K562 (cell line): Measurements from ENCODE around the gene PATE4. TPM values are rescaled to one million over a fixed set of nuclear protein-coding genes. Genes with fewer than 3 reads are reported as not detected.

Experiments
- ATF3 ChIP-seq, 2 experiments: fragments of 450-650 bp in 1 of 2; sonication (generic) in 1 of 2; formaldehyde crosslinking in 1 of 2; IDR thresholded peaks in 1 of 2; conservative IDR thresholded peaks in 1 of 2; 2 replicates each; pipeline versions ENCODE4 v1.6.1 to v1.8.1; 2016 to 2023; ENCODE audit warnings: mild to moderate bottlenecking in 2 of 2, moderate library complexity in 2 of 2, inconsistent platforms in 1 of 2, missing genetic modification reagents in 1 of 2
- EWSR1 ChIP-seq: fragments of 450-650 bp; IDR thresholded peaks from 2 replicates; pipeline ENCODE4 v1.6.1; 2018; ENCODE audit warnings: borderline replicate concordance, mild to moderate bottlenecking, low read depth, moderate library complexity; ENCODE audit not compliant: partially characterized antibody
- KAT2B ChIP-seq: IDR thresholded peaks from one replicate; pipeline ENCODE4 v1.6.1; 2012; ENCODE audit warnings: low read depth, mild to moderate bottlenecking, control low read depth, inconsistent platforms, low read length, moderate library complexity
- MTA1 ChIP-seq: fragments of 450-650 bp; IDR thresholded peaks from 2 replicates; pipeline ENCODE4 v1.6.1; 2017; ENCODE audit warnings: borderline replicate concordance
- MTA2 ChIP-seq: fragments of 450-650 bp; IDR thresholded peaks from 2 replicates; pipeline ENCODE4 v1.6.1; 2016; ENCODE audit warnings: low read depth
- NFRKB ChIP-seq: fragments of 450-650 bp; IDR thresholded peaks from 2 replicates; pipeline ENCODE4 v1.6.1; 2016; ENCODE audit warnings: low read depth
- NUFIP1 ChIP-seq: fragments of 450-650 bp; IDR thresholded peaks from 2 replicates; pipeline ENCODE4 v1.6.1; 2018; ENCODE audit not compliant: partially characterized antibody
- POLR2G ChIP-seq: fragments of 200-400 bp; formaldehyde crosslinking; IDR thresholded peaks from 2 replicates; pipeline ENCODE4 v1.6.1; 2017; ENCODE audit warnings: low read depth, mild to moderate bottlenecking, antibody characterized with exemption, low read length, moderate library complexity
- RBM34 ChIP-seq: fragments of 200-400 bp; formaldehyde crosslinking; IDR thresholded peaks from 2 replicates; pipeline ENCODE4 v1.6.1; 2018; ENCODE audit warnings: low read length, borderline replicate concordance; ENCODE audit not compliant: insufficient read depth
- RNF219 ChIP-seq: fragments of 250-450 bp; sonication (Bioruptor Pico); IDR thresholded peaks from 2 replicates; pipeline ENCODE4 v1.5.0; 2022; ENCODE audit warnings: mild to moderate bottlenecking
- TAF1 ChIP-seq: IDR thresholded peaks from 2 replicates; pipeline ENCODE4 v1.6.1; 2011; ENCODE audit warnings: mild to moderate bottlenecking, low read length, moderate library complexity; ENCODE audit not compliant: insufficient read depth, control insufficient read depth, severe bottlenecking; ENCODE audit errors: extremely low read depth
- TRIM28 ChIP-seq: fragments of 450-650 bp; IDR thresholded peaks from 2 replicates; pipeline ENCODE4 v1.6.1; 2017
- YBX1 ChIP-seq: fragments of 450-650 bp; IDR thresholded peaks from 2 replicates; pipeline ENCODE4 v1.7.1; 2016; ENCODE audit warnings: mild to moderate bottlenecking
- ZBTB26 ChIP-seq: fragments of 450-650 bp; formaldehyde crosslinking; IDR thresholded peaks from 2 replicates; pipeline ENCODE4 v1.4.0; 2022; ENCODE audit warnings: missing genetic modification characterization
- ZBTB33 ChIP-seq: sonication (generic); formaldehyde crosslinking; IDR thresholded peaks from 2 replicates; pipeline ENCODE4 v1.8.1; 2023; ENCODE audit warnings: mild to moderate bottlenecking, missing genetic modification reagents
- ZNF197 ChIP-seq: fragments of 200-800 bp; sonication (Bioruptor generic); IDR thresholded peaks from 2 replicates; pipeline ENCODE4 v1.6.1; 2016; ENCODE audit warnings: low read depth, missing genetic modification characterization, missing compliant biosample characterization
- ZNF23 ChIP-seq: fragments of 250-450 bp; sonication (Bioruptor Pico); IDR thresholded peaks from 2 replicates; pipeline ENCODE4 v1.4.0; 2020; ENCODE audit warnings: mild to moderate bottlenecking
- ZNF639 ChIP-seq, 2 experiments: fragments of 200-800 bp in 1 of 2; sonication (Bioruptor generic) in 1 of 2; sonication (generic) in 1 of 2; formaldehyde crosslinking in 1 of 2; IDR thresholded peaks in 1 of 2; conservative IDR thresholded peaks in 1 of 2; 2 replicates each; pipeline versions ENCODE4 v1.5.0 to v1.6.1; 2016 to 2020; ENCODE audit warnings: missing compliant biosample characterization in 1 of 2, missing genetic modification characterization in 1 of 2, missing genetic modification reagents in 1 of 2
- polyA plus RNA-seq, 8 experiments: library from polyadenylated mRNA; depleted of rRNA in 4 of 8; stranded (reverse) in 5 of 8; unstranded in 3 of 8; fragments of >200 nt; fragmentation: Nextera tagmentation in 2 of 8; fragmentation: Illumina TruSeq in 1 of 8; extraction: Ambion mirVana in 2 of 8; extraction: Trizol in 1 of 8; gene quantifications; 2 replicates each; pipeline versions ENCODE4 v1.2.1 to v1.2.3, GENCODE V29; 2011 to 2014; ENCODE audit warnings: inconsistent platforms in 1 of 8, missing spikeins in 1 of 8
- total RNA-seq, 7 experiments: library from RNA; depleted of rRNA in 6 of 7; stranded (reverse); fragments of >200 nt in 6 of 7; fragmentation: Illumina TruSeq in 2 of 7; extraction: Trizol in 2 of 7; gene quantifications; 2 replicates each; pipeline versions ENCODE4 v1.2.1 to v1.2.3, GENCODE V29; 2011 to 2021; ENCODE audit warnings: low replicate concordance in 1 of 7

PATE4 gene
- total and polyA plus RNA-seq, 9 of the 15 experiments (the other 6 are each of a cell fraction or from before 2014, with no cell fraction given): not detected

GRCh38 chr11:125887373-125888324, 54.5 kb downstream of the PATE4 start, which contains the start of gene HYLS1 (continued):
- peak; percentile 64; the same call in 1 of the 2 replicates for TF ChIP-seq RBM34
- peak; percentile 36 for TF ChIP-seq ATF3 (IDR thresholded peaks at IDR 0.05)
- TF ChIP-seq ATF3 (CRISPR knock-in tag; conservative IDR thresholded peaks at IDR 0.05): no peak
- no peak for TF ChIP-seq TRIM28
- TF ChIP-seq ZBTB33 (CRISPR knock-in tag): peak; percentile 29; the same call in 1 of the 2 replicates
- TF ChIP-seq ZBTB26 (CRISPR knock-in tag): no peak
- no peak for TF ChIP-seq KAT2B
- TF ChIP-seq ZNF197 (CRISPR knock-in tag): no peak
- no peak for TF ChIP-seq YBX1
- no peak for TF ChIP-seq RNF219 (CRISPR knock-in tag)
- no peak for TF ChIP-seq ZNF639 (CRISPR knock-in tag; conservative IDR thresholded peaks at IDR 0.05 in 1 of 2, IDR thresholded peaks at IDR 0.05 in 1 of 2)
- no peak for TF ChIP-seq NFRKB
- peak; percentile 23 for TF ChIP-seq TAF1
- no peak for TF ChIP-seq MTA2
- no peak for TF ChIP-seq MTA1
- TF ChIP-seq POLR2G: peak; percentile 93
- no peak for TF ChIP-seq NUFIP1
- TF ChIP-seq ZNF23 (CRISPR knock-in tag): no peak
- TF ChIP-seq EWSR1: no peak
